ENCODE data around the gene DTX3L. TPM values are rescaled to one million over a fixed set of nuclear protein-coding genes. Genes with fewer than 3 reads are reported as not detected.

DTX3L gene
- total RNA-seq, 1 experiment from 2014 or later: 55.8 TPM

DNA sequence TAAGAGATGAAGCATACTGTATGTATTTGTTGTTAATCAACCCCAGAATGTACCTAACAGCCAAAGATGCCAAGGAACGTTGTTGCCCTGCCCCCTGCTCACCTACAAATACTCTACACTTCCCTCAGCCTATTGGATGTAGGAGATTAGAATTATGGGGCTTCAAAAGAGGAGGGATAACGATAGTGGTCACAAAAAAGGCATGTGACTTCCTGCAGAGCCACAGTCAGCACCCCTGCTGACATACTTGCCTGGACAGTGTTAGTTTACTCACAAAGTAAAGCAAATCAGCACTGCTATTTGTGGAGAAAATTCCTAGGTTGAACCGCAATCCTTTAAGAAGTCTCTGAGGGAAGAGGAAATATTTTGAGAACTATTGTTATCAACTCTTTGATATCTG is 51.2 kb downstream of the DTX3L start:
- Histone ChIP-seq H3K27me3 (ENCODE audit: low read length) (no peaks in the 10 kb centered on the region), H3K79me2 (ENCODE audit: low read length) (no peaks in the 10 kb centered on the region), H3K9me3 (ENCODE audit: low read length) (no peaks in the 10 kb centered on the region), H4K20me1 (ENCODE audit: insufficient read depth, low read depth, low read length) (no peaks in the 10 kb centered on the region), H3K9ac (ENCODE audit: low read length) (no peak overlapping the region), H3K36me3 (ENCODE audit: insufficient read depth, low read length) (no peaks in the 10 kb centered on the region), H3K9me2 (replicated peaks; ENCODE audit: insufficient read depth, low read length) (no peaks in the 10 kb centered on the region), H3K4me1 (ENCODE audit: low read length) (peaks cover 8% of the 10 kb centered on the region), H2AFZ (ENCODE audit: low read length) (no peak overlapping the region), H3K4me3 (ENCODE audit: low read length) (no peak overlapping the region), H3K4me2 (ENCODE audit: low read depth, low read length, poor library complexity, severe bottlenecking) (no peak overlapping the region), H3K27ac (ENCODE audit: low read length) (no peak overlapping the region)
- no peak for DNase-seq

DNA sequence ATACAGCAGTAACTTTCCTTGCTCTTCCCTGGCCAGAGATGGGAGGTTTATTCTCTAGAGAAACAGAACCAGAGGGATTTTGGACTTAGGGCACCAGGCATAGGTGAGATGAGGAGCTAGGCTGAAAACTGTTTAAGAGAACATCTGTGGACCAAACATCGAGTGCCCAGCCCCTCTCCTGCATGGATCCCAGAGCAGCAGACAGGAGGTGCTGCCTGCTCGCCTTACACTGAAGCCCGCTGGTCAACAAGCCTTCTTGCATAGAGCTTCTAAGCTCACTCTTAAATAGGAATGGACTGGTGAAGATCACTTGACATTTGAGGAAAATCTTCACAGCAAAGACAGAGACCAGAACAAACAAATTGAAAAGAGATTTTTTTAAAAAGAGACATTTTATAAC is 54.5 kb downstream of the DTX3L start:
- Histone ChIP-seq H3K27me3 (ENCODE audit: low read length) (no peaks in the 10 kb centered on the region), H3K9me3 (ENCODE audit: low read length) (no peaks in the 10 kb centered on the region), H3K4me1 (ENCODE audit: low read length) (peaks cover 11% of the 10 kb centered on the region), H3K79me2 (ENCODE audit: low read length) (no peaks in the 10 kb centered on the region), H4K20me1 (ENCODE audit: insufficient read depth, low read depth, low read length) (no peaks in the 10 kb centered on the region), H3K27ac (ENCODE audit: low read length) (no peak overlapping the region), H3K36me3 (ENCODE audit: insufficient read depth, low read length) (no peaks in the 10 kb centered on the region), H3K4me2 (ENCODE audit: low read depth, low read length, poor library complexity, severe bottlenecking) (no peak overlapping the region), H3K4me3 (ENCODE audit: low read length) (no peak overlapping the region), H3K9ac (ENCODE audit: low read length) (no peak overlapping the region), H3K9me2 (replicated peaks; ENCODE audit: insufficient read depth, low read length) (no peaks in the 10 kb centered on the region), H2AFZ (ENCODE audit: low read length) (no peak overlapping the region)
- DNase-seq: no peak

DNA sequence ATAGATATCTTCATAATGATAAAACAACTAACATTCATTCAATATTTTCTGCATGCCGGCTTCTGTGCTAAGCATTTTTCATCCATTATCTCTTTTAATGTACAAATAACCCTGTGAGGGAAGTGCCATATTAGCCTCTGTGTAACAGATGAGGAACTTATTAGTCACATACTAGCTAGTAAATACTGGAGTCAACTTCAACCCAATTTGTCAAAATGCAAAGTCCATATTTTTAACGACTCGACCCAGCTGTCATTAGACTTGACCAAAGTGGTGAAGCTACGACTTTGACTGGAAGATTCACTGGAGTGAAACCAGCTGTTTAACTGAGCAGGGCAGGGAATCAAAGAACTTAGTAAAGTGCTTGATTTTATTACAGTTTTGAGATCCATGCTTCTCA is 54.9 kb downstream of the DTX3L start:
- H3K4me1 ChIP-seq (ENCODE audit: low read length): peaks cover 11% of the 10 kb centered on the region
- H3K4me3 ChIP-seq (ENCODE audit: low read length): no peak overlapping the region
- H3K27ac ChIP-seq (ENCODE audit: low read length): no peak overlapping the region
- no peak overlapping the region for H2AFZ ChIP-seq (ENCODE audit: low read length)
- H3K36me3 ChIP-seq (ENCODE audit: insufficient read depth, low read length): no peaks in the 10 kb centered on the region
- H3K27me3 ChIP-seq (ENCODE audit: low read length): no peaks in the 10 kb centered on the region
- H3K9ac ChIP-seq (ENCODE audit: low read length): no peak overlapping the region
- H3K9me3 ChIP-seq (ENCODE audit: low read length): no peaks in the 10 kb centered on the region
- no peaks in the 10 kb centered on the region for H3K9me2 ChIP-seq (replicated peaks; ENCODE audit: insufficient read depth, low read length)
- no peak overlapping the region for H3K4me2 ChIP-seq (ENCODE audit: low read depth, low read length, poor library complexity, severe bottlenecking)
- no peaks in the 10 kb centered on the region for H3K79me2 ChIP-seq (ENCODE audit: low read length)
- H4K20me1 ChIP-seq (ENCODE audit: insufficient read depth, low read depth, low read length): no peaks in the 10 kb centered on the region
- no peak for DNase-seq

DNA sequence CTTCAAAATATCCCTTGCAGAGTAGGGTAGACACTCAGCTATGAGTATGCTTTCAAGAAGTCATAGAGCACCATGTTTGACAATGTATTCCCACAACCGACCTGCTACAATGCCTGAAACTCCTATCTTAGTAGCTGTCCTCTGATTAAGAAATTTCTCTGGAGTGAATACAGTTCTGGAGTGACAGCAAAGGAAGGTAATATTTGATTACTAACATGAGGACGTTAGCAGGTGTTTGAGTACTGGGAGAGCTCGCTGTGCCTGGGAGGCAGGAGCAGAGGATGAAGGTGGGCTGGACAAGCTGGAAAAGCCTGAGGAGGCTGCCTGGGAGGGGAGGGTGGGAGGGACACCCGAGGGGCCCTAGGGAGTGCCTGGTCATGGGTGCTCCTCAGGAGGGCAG is 56.3 kb downstream of the DTX3L start:
- no peak overlapping the region for H2AFZ ChIP-seq (ENCODE audit: low read length)

DNA sequence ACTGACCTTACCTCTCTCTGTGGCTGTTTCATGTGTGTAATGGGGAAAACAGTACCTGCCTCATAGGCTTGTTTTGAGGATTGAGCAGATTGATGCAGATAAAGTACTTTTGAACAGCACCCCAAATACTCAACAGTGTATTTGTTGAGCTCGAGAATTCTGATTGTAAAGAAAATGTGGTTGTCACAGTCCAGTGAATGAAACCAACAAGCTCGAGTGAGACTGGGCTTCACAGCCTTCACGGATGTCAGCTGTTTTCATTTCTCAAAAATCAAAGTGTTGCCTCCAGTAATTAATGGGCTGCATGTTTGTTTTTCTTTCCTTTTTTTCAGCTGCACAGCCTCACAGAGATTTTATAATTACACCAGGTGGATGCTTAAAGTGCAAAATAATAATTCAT is 57.0 kb downstream of the DTX3L start:
- no peaks in the 10 kb centered on the region for H3K9me3 ChIP-seq (ENCODE audit: low read length)
- no peaks in the 10 kb centered on the region for H3K9me2 ChIP-seq (replicated peaks; ENCODE audit: insufficient read depth, low read length)
- peaks cover 11% of the 10 kb centered on the region for H3K4me1 ChIP-seq (ENCODE audit: low read length)
- H3K9ac ChIP-seq (ENCODE audit: low read length): no peak overlapping the region
- H3K4me3 ChIP-seq (ENCODE audit: low read length): no peak overlapping the region
- no peak overlapping the region for H3K27ac ChIP-seq (ENCODE audit: low read length)
- H3K36me3 ChIP-seq (ENCODE audit: insufficient read depth, low read length): no peaks in the 10 kb centered on the region
- H4K20me1 ChIP-seq (ENCODE audit: insufficient read depth, low read depth, low read length): no peaks in the 10 kb centered on the region
- H3K4me2 ChIP-seq (ENCODE audit: low read depth, low read length, poor library complexity, severe bottlenecking): no peak overlapping the region
- H3K27me3 ChIP-seq (ENCODE audit: low read length): no peaks in the 10 kb centered on the region
- no peaks in the 10 kb centered on the region for H3K79me2 ChIP-seq (ENCODE audit: low read length)
- no peak for DNase-seq
- H2AFZ ChIP-seq (ENCODE audit: low read length): no peak overlapping the region

More for the DNA sequence above, 56.3 kb downstream of the DTX3L start:
- H3K9ac ChIP-seq (ENCODE audit: low read length): no peak overlapping the region
- H3K9me3 ChIP-seq (ENCODE audit: low read length): no peaks in the 10 kb centered on the region
- no peak overlapping the region for H3K27ac ChIP-seq (ENCODE audit: low read length)
- H3K36me3 ChIP-seq (ENCODE audit: insufficient read depth, low read length): no peaks in the 10 kb centered on the region
- H4K20me1 ChIP-seq (ENCODE audit: insufficient read depth, low read depth, low read length): no peaks in the 10 kb centered on the region
- H3K4me1 ChIP-seq (ENCODE audit: low read length): peaks cover 11% of the 10 kb centered on the region
- no peak overlapping the region for H3K4me3 ChIP-seq (ENCODE audit: low read length)
- no peak for DNase-seq
- no peaks in the 10 kb centered on the region for H3K79me2 ChIP-seq (ENCODE audit: low read length)
- no peaks in the 10 kb centered on the region for H3K9me2 ChIP-seq (replicated peaks; ENCODE audit: insufficient read depth, low read length)
- H3K27me3 ChIP-seq (ENCODE audit: low read length): no peaks in the 10 kb centered on the region
- no peak overlapping the region for H3K4me2 ChIP-seq (ENCODE audit: low read depth, low read length, poor library complexity, severe bottlenecking)

DNA sequence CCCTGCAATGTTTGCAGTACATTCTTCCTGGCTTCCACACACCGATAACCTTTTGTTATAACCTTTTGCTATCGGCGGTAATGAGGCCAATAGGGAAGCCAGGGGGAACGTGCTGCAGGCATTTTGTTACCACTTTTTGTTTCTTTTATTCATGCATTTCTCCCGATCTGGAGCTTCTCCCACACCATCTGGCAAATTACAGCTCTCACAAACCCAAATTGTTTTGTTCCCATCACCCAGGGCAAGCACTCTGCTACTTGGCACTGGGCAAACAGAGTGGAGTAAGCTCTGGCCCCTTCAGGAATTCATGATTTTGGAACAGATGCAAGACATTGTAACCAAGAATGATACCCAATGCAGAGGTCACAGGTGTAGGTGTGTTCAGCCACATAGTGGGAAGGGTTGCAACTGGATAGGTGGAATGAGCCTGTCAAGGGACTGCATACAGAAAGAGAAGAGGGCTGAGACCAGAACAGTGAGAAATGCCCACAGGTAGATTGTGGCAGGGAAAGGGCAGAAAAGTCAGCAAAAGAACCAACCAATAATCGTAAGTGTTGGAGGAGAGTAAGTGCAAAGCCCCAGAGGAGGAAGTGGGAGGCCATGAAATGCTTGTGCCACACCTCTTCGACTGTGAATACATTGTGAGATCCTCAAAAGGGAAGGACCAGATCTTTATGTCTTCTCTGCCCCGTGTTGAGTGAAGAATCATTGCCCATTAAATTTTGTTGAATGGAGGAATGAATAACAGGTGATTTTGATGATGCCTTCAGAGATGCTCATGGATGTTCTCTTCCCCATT is 59.1 kb downstream of the DTX3L start:
- no peaks in the 10 kb centered on the region for H3K27me3 ChIP-seq (ENCODE audit: low read length)
- no peak overlapping the region for H3K4me2 ChIP-seq (ENCODE audit: low read depth, low read length, poor library complexity, severe bottlenecking)
- H4K20me1 ChIP-seq (ENCODE audit: insufficient read depth, low read depth, low read length): no peaks in the 10 kb centered on the region
- H3K9me2 ChIP-seq (replicated peaks; ENCODE audit: insufficient read depth, low read length): no peaks in the 10 kb centered on the region
- peaks cover 2% of the 10 kb centered on the region; the same call in 1 of the 2 replicates for H3K4me1 ChIP-seq (ENCODE audit: low read length)
- H3K79me2 ChIP-seq (ENCODE audit: low read length): no peaks in the 10 kb centered on the region
- H3K9me3 ChIP-seq (ENCODE audit: low read length): no peaks in the 10 kb centered on the region
- no peak overlapping the region for H3K9ac ChIP-seq (ENCODE audit: low read length)
- H3K27ac ChIP-seq (ENCODE audit: low read length): no peak overlapping the region
- H3K36me3 ChIP-seq (ENCODE audit: insufficient read depth, low read length): no peaks in the 10 kb centered on the region
- no peak overlapping the region for H2AFZ ChIP-seq (ENCODE audit: low read length)
- no peak for DNase-seq
- no peak overlapping the region for H3K4me3 ChIP-seq (ENCODE audit: low read length)

Other genes starting within 250 kb of the DTX3L start
- 3.8 and 10.5 TPM in 2 replicates for gene CSTA, start 239.1 kb upstream of the DTX3L start, total RNA-seq (2014; rRNA removed; shearing (Covaris generic); ENCODE audit: low replicate concordance)
- gene MIX23, start 181.1 kb upstream of the DTX3L start, total RNA-seq (2014; rRNA removed; shearing (Covaris generic); ENCODE audit: low replicate concordance): 45.8 and 54.0 TPM in 2 replicates
- 138 and 197 TPM in 2 replicates for gene FAM162A, start 180.2 kb upstream of the DTX3L start, total RNA-seq (2014; rRNA removed; shearing (Covaris generic); ENCODE audit: low replicate concordance)
- 5.3 and 7.1 TPM in 2 replicates for gene WDR5B, start 148.3 kb upstream of the DTX3L start, total RNA-seq (2014; rRNA removed; shearing (Covaris generic); ENCODE audit: low replicate concordance)
- 33.3 and 67.1 TPM in 2 replicates for gene KPNA1, start 49.4 kb upstream of the DTX3L start, total RNA-seq (2014; rRNA removed; shearing (Covaris generic); ENCODE audit: low replicate concordance)
- gene PARP9, start within 50 bp of the DTX3L start, total RNA-seq (2014; rRNA removed; shearing (Covaris generic); ENCODE audit: low replicate concordance): 19.8 and 24.4 TPM in 2 replicates
- gene PARP15, start 13.3 kb downstream of the DTX3L start, total RNA-seq (2014; rRNA removed; shearing (Covaris generic); ENCODE audit: low replicate concordance): 27.7 and 54.3 TPM in 2 replicates
- gene PARP14, start 116.5 kb downstream of the DTX3L start, total RNA-seq (2014; rRNA removed; shearing (Covaris generic); ENCODE audit: low replicate concordance): 15.4 and 18.7 TPM in 2 replicates
- gene HSPBAP1, start 229.5 kb downstream of the DTX3L start, total RNA-seq (2014; rRNA removed; shearing (Covaris generic); ENCODE audit: low replicate concordance): 16.4 and 28.2 TPM in 2 replicates
- gene SLC49A4, start 230.7 kb downstream of the DTX3L start, total RNA-seq (2014; rRNA removed; shearing (Covaris generic); ENCODE audit: low replicate concordance): 6.3 and 6.4 TPM in 2 replicates

Data from Karpas-422 (cell line).